Measurements from ENCODE around the gene POP5.
A peak's percentile ranks its signal among the peaks of the same experiment; 100 is the strongest.
"Not testable (repeated sequence)": the region's sequence is repeated elsewhere in the genome, so short reads cannot be mapped to it uniquely, and the experiment has no call there.

The POP5 gene

DNA sequence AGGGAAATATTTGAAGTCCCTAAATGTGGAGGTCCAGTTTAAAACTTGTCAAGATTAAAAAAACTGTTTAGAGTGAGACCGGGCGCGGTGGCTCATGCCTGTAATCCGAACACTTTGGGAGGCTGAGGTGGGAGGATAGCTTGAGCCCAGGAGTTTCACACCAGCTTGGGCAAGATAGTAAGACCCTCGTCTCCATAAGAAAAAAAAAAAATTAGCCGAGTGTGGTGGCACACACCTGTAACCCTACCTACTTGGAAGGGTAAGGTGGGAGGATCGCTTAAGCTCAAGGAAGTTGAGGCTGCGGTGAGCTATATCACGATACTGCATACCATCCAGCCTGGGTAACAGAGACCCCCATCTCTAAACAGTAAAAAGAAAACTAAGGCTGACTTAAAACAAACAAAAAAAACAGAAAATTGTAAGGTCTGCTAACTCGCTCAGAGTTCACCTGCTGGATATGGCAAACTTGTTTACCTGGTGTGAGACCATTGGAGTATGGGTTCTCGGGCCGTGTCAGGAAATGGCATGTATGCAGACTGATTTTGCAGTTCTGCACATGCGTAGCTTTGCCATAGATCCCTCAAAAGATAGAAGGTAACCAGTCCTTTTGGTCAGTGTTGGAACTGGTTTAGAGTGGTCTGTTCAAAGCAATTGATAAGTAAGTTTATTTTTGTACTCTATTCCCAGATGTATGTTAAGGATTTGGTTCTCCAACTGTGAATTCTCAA, 45.0 kb downstream of the POP5 start:
- H3K9ac ChIP-seq (ENCODE audit: insufficient read length) = peak overlapping the region; percentile 91
- no peak for TF ChIP-seq FOXP2 (optimal IDR thresholded peaks at IDR 0.05; ENCODE audit: control extremely low read depth, extremely low read length, insufficient read depth)
- no peak for TF ChIP-seq EZH2 (IDR thresholded peaks at IDR 0.05)
- TF ChIP-seq POLR2AphosphoS5 (IDR thresholded peaks at IDR 0.05; ENCODE audit: borderline replicate concordance, low read depth, low read length) = no peak
- H3K4me3 ChIP-seq = peak overlapping the region; percentile 78
- peaks cover 38% of the 10 kb centered on the region for H3K36me3 ChIP-seq (ENCODE audit: insufficient read depth, low read length)
- no peak for DNase-seq (ENCODE audit: low read depth, low spot score)
- H3K9me3 ChIP-seq (ENCODE audit: low read depth, low read length) = no peaks in the 10 kb centered on the region
- no peak overlapping the region for H3K27ac ChIP-seq

DNA sequence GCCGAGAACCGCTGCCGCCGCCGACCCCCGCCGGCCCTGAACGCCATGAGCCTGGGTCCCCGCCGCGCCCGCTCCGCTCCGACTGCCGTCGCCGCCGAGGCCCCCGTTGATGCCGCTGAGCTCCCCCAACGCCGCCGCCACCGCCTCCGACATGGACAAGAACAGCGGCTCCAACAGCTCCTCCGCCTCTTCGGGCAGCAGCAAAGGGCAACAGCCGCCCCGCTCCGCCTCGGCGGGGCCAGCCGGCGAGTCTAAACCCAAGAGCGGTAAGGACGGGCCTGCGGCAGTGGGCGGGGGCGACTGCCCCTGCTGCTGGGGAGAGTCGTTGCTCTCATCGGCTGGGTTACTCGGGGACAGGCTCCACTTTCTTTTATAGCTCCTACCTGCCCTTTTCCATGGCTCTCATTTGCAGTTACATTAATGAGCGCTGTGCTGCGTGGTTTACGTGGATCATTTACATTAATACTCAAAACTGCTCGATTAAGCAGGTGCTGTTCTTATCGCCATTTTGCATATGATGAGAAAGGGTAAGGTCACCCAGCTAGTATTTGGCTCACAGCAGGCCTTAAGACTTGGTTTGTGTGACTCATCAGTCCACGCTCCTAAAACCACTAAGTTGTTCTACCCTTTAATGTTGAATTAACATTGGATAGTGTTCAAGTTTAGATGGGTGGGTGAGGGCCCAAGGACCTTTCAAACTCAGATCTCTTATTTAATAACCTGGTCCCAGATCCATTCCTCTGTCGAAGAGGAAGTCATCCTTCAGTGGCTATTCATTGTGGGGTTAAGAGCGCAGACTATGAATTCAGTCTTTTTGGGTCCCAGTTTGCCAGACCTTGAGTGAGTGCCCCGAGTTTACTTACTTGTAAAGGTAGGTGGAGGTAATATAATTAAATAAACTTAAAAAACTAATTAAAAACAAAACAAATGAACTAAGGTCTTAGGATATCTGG, 46.2 kb downstream of the POP5 start:
- peak overlapping the region; percentile 45; the same call in 1 of the 2 replicates for H3K27ac ChIP-seq
- peak overlapping the region; percentile 78 for H3K4me3 ChIP-seq
- peak overlapping the region; percentile 91 for H3K9ac ChIP-seq (ENCODE audit: insufficient read length)
- no peaks in the 10 kb centered on the region for H3K9me3 ChIP-seq (ENCODE audit: low read depth, low read length)
- no peak for DNase-seq (ENCODE audit: low read depth, low spot score)
- peaks cover 34% of the 10 kb centered on the region for H3K36me3 ChIP-seq (ENCODE audit: insufficient read depth, low read length)
- TF ChIP-seq EZH2 (IDR thresholded peaks at IDR 0.05) (no peak), FOXP2 (optimal IDR thresholded peaks at IDR 0.05; ENCODE audit: control extremely low read depth, extremely low read length, insufficient read depth) (no peak), POLR2AphosphoS5 (IDR thresholded peaks at IDR 0.05; ENCODE audit: borderline replicate concordance, low read depth, low read length) (no peak)

DNA sequence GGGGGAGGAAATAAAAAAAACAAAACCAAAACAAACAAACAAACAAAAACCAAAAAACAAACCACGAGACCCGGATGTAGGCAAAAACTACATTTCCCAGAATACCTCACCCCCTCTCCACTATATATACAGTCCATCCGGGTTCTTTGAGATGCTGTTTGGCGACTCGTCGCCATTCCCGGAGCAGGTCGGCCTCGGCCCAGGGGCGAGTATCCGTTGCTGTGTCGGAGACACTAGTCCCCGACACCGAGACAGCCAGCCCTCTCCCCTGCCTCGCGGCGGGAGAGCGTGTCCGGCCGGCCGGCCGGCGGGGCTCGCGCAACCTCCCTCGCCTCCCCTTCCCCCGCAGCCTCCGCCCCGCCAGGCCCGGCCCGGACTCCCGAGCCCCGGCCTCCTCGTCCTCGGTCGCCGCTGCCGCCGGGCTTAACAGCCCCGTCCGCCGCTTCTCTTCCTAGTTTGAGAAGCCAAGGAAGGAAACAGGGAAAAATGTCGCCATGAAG, 46.9 kb downstream of the POP5 start, which contains the start of gene RNF10:
Gene RNF10 (plus strand): TSS at position 154 of the 500 bp plus-strand sequence. CDS start 456 bp downstream, outside the sequence.
- DNase-seq (ENCODE audit: low read depth, low spot score) = peak; percentile 84
- peak within 1 kb of the TSS; percentile 45; the same call in 1 of the 2 replicates for H3K27ac ChIP-seq

DNA sequence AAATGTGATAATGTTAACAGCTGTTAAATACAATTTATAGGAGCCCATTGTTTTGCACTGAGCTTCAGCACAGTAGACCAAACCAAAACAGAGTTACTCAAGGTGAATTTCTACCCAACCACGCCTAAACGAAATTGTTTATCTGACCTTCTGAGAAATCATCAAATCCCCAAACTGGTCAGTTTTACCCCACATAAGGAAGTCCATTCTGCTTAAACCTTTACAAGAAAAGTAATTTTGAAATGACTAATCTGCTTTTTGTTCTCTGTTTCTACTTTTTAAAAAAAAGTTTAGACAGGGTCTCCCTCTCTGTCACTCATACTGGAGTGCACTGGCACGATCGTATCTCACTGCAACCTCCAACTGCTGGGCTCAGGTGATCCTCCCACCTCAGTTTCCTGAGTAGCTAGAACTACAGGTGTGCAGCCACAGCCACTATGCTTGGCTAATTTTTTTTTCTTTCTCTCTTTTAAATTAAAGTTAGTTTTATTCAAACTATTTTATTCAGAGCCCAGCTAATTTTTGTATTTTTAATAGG, 48.4 kb downstream of the POP5 start:
- Histone ChIP-seq H3K4me3 (no peak overlapping the region), H3K9me3 (ENCODE audit: low read depth, low read length) (no peaks in the 10 kb centered on the region), H3K9ac (ENCODE audit: insufficient read length) (no peak overlapping the region), H3K27ac (0 out of 2 replicates have a peak overlapping the region, but pooled peaks have one; percentile 23), H3K36me3 (ENCODE audit: insufficient read depth, low read length) (peaks cover 18% of the 10 kb centered on the region; the same call in 1 of the 2 replicates)
- no peak for TF ChIP-seq EZH2 (IDR thresholded peaks at IDR 0.05)
- TF ChIP-seq FOXP2 (optimal IDR thresholded peaks at IDR 0.05; ENCODE audit: control extremely low read depth, extremely low read length, insufficient read depth) = no peak
- no peak for TF ChIP-seq POLR2AphosphoS5 (IDR thresholded peaks at IDR 0.05; ENCODE audit: borderline replicate concordance, low read depth, low read length)
- no peak for DNase-seq (ENCODE audit: low read depth, low spot score)

More for the DNA sequence above, 46.9 kb downstream of the POP5 start, which contains the start of gene RNF10:
- Histone ChIP-seq H3K9me3 (ENCODE audit: low read depth, low read length) (no peaks in the 10 kb centered on the region), H3K9ac (ENCODE audit: insufficient read length) (peak within 1 kb of the TSS; percentile 91), H3K36me3 (ENCODE audit: insufficient read depth, low read length) (peaks cover 30% of the 10 kb centered on the region), H3K4me3 (peak within 1 kb of the TSS; percentile 78)
- TF ChIP-seq FOXP2 (optimal IDR thresholded peaks at IDR 0.05; ENCODE audit: control extremely low read depth, extremely low read length, insufficient read depth) = peak; percentile 94
- TF ChIP-seq EZH2 (IDR thresholded peaks at IDR 0.05) = no peak
- peak; percentile 96 for TF ChIP-seq POLR2AphosphoS5 (IDR thresholded peaks at IDR 0.05; ENCODE audit: borderline replicate concordance, low read depth, low read length)

DNA sequence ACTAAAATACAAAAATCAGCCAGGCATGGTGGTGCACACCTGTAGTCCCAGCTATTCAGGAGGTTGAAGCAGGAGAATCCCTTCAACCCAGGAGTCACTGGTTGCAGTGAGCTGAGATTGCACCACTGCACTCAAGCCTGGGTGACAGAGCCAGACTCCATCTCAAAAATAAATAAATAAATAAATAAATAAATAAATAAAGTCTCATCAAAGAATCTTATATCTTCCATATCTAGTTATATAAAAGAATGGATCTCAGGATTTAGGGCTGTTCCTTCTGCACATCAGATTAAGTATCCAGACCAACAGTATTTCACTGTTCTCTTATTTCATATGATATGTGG, 50.8 kb downstream of the POP5 start:
- H3K9me3 ChIP-seq (ENCODE audit: low read depth, low read length); H3K9ac ChIP-seq (ENCODE audit: insufficient read length); H3K4me3 ChIP-seq; H3K36me3 ChIP-seq (ENCODE audit: insufficient read depth, low read length); H3K27ac ChIP-seq; DNase-seq (ENCODE audit: low read depth, low spot score): not testable (repeated sequence)

DNA sequence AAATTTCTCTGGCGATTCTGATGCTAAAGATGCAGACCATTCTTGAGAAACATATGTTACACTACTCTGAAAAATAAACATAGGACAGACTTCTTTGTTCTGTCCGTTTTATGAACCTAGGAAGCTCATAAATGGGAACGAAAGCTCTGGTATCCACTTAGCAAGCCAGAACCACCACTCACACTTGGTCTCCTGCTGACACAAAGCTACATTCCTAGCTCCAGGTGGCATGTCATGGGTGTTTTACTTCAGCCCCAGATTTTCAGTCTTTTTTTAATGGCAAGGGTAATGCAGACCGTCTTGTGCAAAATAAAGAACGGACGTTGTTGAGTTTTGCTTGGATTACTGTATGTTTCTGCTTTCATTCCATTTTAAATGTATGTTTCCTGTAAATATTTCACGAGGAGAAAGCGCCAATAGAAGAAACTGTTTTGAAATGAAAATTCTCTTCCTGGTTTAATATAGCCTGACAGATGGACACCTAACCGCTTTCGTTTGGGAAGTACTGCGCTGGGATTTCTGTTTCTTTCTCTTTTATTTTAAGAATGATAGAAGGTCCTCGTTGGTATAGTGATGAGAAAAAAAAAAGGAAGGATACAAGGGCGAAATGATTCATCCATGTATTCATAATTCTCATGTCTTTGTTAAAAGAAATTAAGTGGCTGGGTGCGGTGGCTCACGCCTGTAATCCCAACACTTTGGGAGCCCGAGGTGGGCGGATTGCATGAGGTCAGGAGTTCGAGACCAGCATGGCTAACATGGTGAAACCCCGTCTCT, 51.4 kb downstream of the POP5 start:
- H3K9me3 ChIP-seq (ENCODE audit: low read depth, low read length) = no peaks in the 10 kb centered on the region
- no peaks in the 10 kb centered on the region for H3K36me3 ChIP-seq (ENCODE audit: insufficient read depth, low read length)
- DNase-seq (ENCODE audit: low read depth, low spot score) = no peak
- H3K4me3 ChIP-seq = peak overlapping the region; percentile 99
- peak overlapping the region; percentile 97 for H3K9ac ChIP-seq (ENCODE audit: insufficient read length)
- TF ChIP-seq FOXP2 (optimal IDR thresholded peaks at IDR 0.05; ENCODE audit: control extremely low read depth, extremely low read length, insufficient read depth) = no peak
- no peak for TF ChIP-seq EZH2 (IDR thresholded peaks at IDR 0.05)
- TF ChIP-seq POLR2AphosphoS5 (IDR thresholded peaks at IDR 0.05; ENCODE audit: borderline replicate concordance, low read depth, low read length) = no peak
- H3K27ac ChIP-seq = peak overlapping the region; percentile 91

DNA sequence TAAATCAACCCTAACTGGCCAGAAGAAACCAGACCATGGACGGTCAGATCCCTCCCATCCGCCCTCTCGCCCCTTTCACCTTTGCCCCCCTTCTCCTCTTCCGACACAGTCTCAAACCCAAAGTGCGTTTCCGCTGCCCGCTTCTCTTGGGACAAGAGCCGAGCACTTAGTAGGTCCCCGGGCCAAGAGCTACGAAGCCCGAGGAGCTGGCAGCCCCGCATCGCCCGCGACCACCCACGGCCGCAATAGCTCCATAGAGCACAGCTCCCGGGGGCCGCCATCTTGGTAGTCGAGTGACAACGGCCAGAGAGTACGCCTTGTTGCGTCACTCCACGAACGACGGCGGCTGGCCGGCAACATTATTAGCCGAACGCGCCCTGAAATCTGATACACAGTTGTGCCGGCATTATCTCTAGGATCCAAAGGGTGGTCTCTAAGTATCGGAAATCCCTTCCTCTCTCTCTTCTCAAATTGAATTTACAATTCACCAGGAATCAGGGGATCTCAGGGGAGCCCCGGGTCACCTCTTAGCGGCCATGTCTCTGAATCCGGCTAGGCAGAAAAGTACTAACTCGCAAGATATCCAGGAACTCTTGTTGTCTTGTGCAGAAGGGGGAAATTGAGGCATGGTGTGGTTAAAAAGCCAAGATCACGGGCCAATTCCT, 52.2 kb downstream of the POP5 start, which contains the start of gene COQ5:
Gene COQ5 (minus strand): TSS at position 298 of the 665 bp plus-strand sequence. CDS start 17 bp downstream, at position 281.
- peak within 1 kb of the TSS; percentile 97 for H3K9ac ChIP-seq (ENCODE audit: insufficient read length)
- H3K4me3 ChIP-seq = peak within 1 kb of the TSS; percentile 99
- H3K36me3 ChIP-seq (ENCODE audit: insufficient read depth, low read length) = no peaks in the 10 kb centered on the region
- H3K9me3 ChIP-seq (ENCODE audit: low read depth, low read length) = no peaks in the 10 kb centered on the region
- peak within 1 kb of the TSS; percentile 91 for H3K27ac ChIP-seq
- peak; percentile 48 for DNase-seq (ENCODE audit: low read depth, low spot score)
- TF ChIP-seq POLR2AphosphoS5 (IDR thresholded peaks at IDR 0.05; ENCODE audit: borderline replicate concordance, low read depth, low read length) = peak; percentile 95
- TF ChIP-seq EZH2 (IDR thresholded peaks at IDR 0.05) = no peak
- TF ChIP-seq FOXP2 (optimal IDR thresholded peaks at IDR 0.05; ENCODE audit: control extremely low read depth, extremely low read length, insufficient read depth) = peak; percentile 81

Measured in SK-N-MC (cell line).